Ovary (tissue), 9 donors: ENCODE results near the gene SPATA19. TPM values are rescaled to one million over a fixed set of nuclear protein-coding genes. Genes with fewer than 3 reads are reported as not detected.

ENCODE experiments used
- DNase-seq, 5 donors: peaks; one replicate each; pipeline ENCODE4 v3.0.0-alpha.2; 2019 to 2020
- H3K27ac ChIP-seq, 2 donors: fragments of 200-600 bp; one replicate each; pipeline versions ENCODE4 v1.5.1 to v1.8.0; 2019 to 2022
- H3K27me3 ChIP-seq: fragments of 200-600 bp; one replicate; pipeline ENCODE4 v1.8.0; 2022
- H3K36me3 ChIP-seq: fragments of 200-600 bp; sonication (generic); one replicate; pipeline ENCODE4 v1.5.1; 2019
- H3K4me1 ChIP-seq: one replicate; pipeline ENCODE4 v1.8.1; 2013; ENCODE audit warnings: mild to moderate bottlenecking, moderate library complexity; ENCODE audit not compliant: insufficient read depth
- H3K4me3 ChIP-seq: fragments of 200-600 bp; sonication (generic); one replicate; pipeline ENCODE4 v1.5.1; 2017
- H3K9me3 ChIP-seq, 2 donors: fragments of 200-600 bp in 1 of 2; sonication (generic) in 1 of 2; one replicate each; pipeline versions ENCODE4 v1.5.1 to v1.8.1; 2013 to 2019; ENCODE audit warnings: mild to moderate bottlenecking in 1 of 2, moderate library complexity in 1 of 2
- CTCF ChIP-seq, 3 donors: fragments of 450-650 bp in 2 of 3; fragments of 200-600 bp in 1 of 3; IDR thresholded peaks; one replicate each; pipeline versions ENCODE4 v1.5.1 to v1.8.0; 2016 to 2022; ENCODE audit warnings: antibody characterized with exemption in 3 of 3, mild to moderate bottlenecking in 1 of 3
- EP300 ChIP-seq: sonication (generic); formaldehyde crosslinking; IDR thresholded peaks from one replicate; pipeline ENCODE4 v1.6.1; 2017; ENCODE audit warnings: antibody characterized with exemption
- POLR2A ChIP-seq: fragments of 450-650 bp; IDR thresholded peaks from one replicate; pipeline ENCODE4 v1.6.1; 2017; ENCODE audit warnings: antibody characterized with exemption, mild to moderate bottlenecking, moderate library complexity
- WGBS, 3 donors: extraction: QIAGEN DNeasy Blood & Tissue Kit in 1 of 3; methylation state at CpG; one replicate each; pipeline versions ENCODE4 v1.1.5 to v1.1.7; 2013 to 2017; 5-methylcytosine and 5-hydroxymethylcytosine counted together
- intact Hi-C, 4 donors: fragments of 100-400 bp; cut with DNase I; formaldehyde crosslinking; loops; one replicate each; pipeline versions ENCODE4 v1.11.0 to v1.15.1; 2022 to 2023
- polyA plus RNA-seq, 2 donors: library from polyadenylated mRNA; stranded (reverse); fragments of 200-250 nt in 1 of 2; fragments of 350-450 nt in 1 of 2; fragmentation: Illumina TruSeq in 1 of 2; extraction: RNeasy Lipid Tissue Mini Kit (QIAGEN cat#74804) in 1 of 2; gene quantifications; one replicate each; pipeline ENCODE4 v1.2.3, GENCODE V29; 2013 to 2014
- total RNA-seq, 7 donors: library from RNA; depleted of rRNA in 2 of 7; stranded (reverse); fragments of >200 nt in 2 of 7; fragmentation: NEBNext Ultra II Directional in 3 of 7; extraction: Animal tissue kit (Norgen Biotek cat#: 25700) in 3 of 7; gene quantifications; one replicate each; pipeline versions ENCODE4 v1.1.0 to v1.2.4, GENCODE V29; 2016 to 2023
- donor health status: DM: no; HTN: no; CAD: no; lungs with moderate emphysema.
- donor health status: DM: no; HTN: no; CAD: no.
- donor health status: Bipolar disorder and iron deficiency.
- donor health status: DM: yes; HTN: yes; CAD: no.
- donor health status: DM: no; HTN: no; CAD: no.
- donor health status: DM: yes; HTN: yes; CAD: no.

The SPATA19 gene
- total and polyA plus RNA-seq, 9 donors = not detected

- no peak for TF ChIP-seq EP300
- no peak for TF ChIP-seq POLR2A
- TF ChIP-seq CTCF (IDR thresholded peaks at IDR 0.05) = no peak
- intact Hi-C loops = no loop called here
- no peaks in the 10 kb centered on the region for H3K4me1 ChIP-seq
- H3K36me3 ChIP-seq = no peaks in the 10 kb centered on the region
- H3K27ac ChIP-seq = no peak overlapping the region
- no peak for DNase-seq
- 67 to 72% (median 72%) methylated on average over 4 of the region's 4 CpGs for WGBS, 3 donors
- no peaks in the 10 kb centered on the region for H3K9me3 ChIP-seq
- no peak overlapping the region for H3K4me3 ChIP-seq
- H3K27me3 ChIP-seq = no peaks in the 10 kb centered on the region
Observed at GRCh38 chr11:133826866-133827265, 18.4 kb downstream of the SPATA19 start.

GRCh38 chr11:133825666-133826065, 19.6 kb downstream of the SPATA19 start:
- H3K4me1 ChIP-seq = no peaks in the 10 kb centered on the region
- DNase-seq = no peak
- 65 to 71% (median 70%) methylated on average over 3 of the region's 3 CpGs for WGBS, 3 donors

GRCh38 chr11:133825156-133825555, 20.2 kb downstream of the SPATA19 start:
- no peaks in the 10 kb centered on the region for H3K36me3 ChIP-seq
- no peaks in the 10 kb centered on the region for H3K27me3 ChIP-seq
- no peaks in the 10 kb centered on the region for H3K4me1 ChIP-seq
- intact Hi-C loops = no loop called here
- no peak overlapping the region for H3K27ac ChIP-seq
- TF ChIP-seq POLR2A (no peak), EP300 (no peak), CTCF (IDR thresholded peaks at IDR 0.05) (no peak)
- H3K9me3 ChIP-seq = no peaks in the 10 kb centered on the region
- no peak for DNase-seq
- H3K4me3 ChIP-seq = no peak overlapping the region
- WGBS, 3 donors = 87 to 91% (median 89%) methylated on average over 11 of the region's 11 CpGs

More at GRCh38 chr11:133825666-133826065, 19.6 kb downstream of the SPATA19 start:
- H3K4me3 ChIP-seq = no peak overlapping the region
- no peaks in the 10 kb centered on the region for H3K27me3 ChIP-seq
- H3K36me3 ChIP-seq = no peaks in the 10 kb centered on the region
- intact Hi-C loops = no loop called here
- TF ChIP-seq CTCF (IDR thresholded peaks at IDR 0.05) (no peak), POLR2A (no peak), EP300 (no peak)
- no peaks in the 10 kb centered on the region for H3K9me3 ChIP-seq
- H3K27ac ChIP-seq = no peak overlapping the region

GRCh38 chr11:133824593-133824992, 20.7 kb downstream of the SPATA19 start:
- intact Hi-C loops = no loop called here
- H3K27ac ChIP-seq = no peak overlapping the region

More at GRCh38 chr11:133824593-133824992, 20.7 kb downstream of the SPATA19 start:
- WGBS, 3 donors = 68 to 71% (median 68%) methylated on average over 9 of the region's 9 CpGs
- no peak for DNase-seq
- Histone ChIP-seq H3K4me3 (no peak overlapping the region), H3K36me3 (no peaks in the 10 kb centered on the region), H3K27me3 (no peaks in the 10 kb centered on the region), H3K4me1 (no peaks in the 10 kb centered on the region), H3K9me3 (no peaks in the 10 kb centered on the region)
- no peak for TF ChIP-seq EP300
- TF ChIP-seq CTCF (IDR thresholded peaks at IDR 0.05) = no peak
- no peak for TF ChIP-seq POLR2A
